ENCODE measurements around the gene KIF25. TPM values are rescaled to one million over a fixed set of nuclear protein-coding genes. Genes with fewer than 3 reads are reported as not detected.
"Not testable (repeated sequence)": the region's sequence is repeated elsewhere in the genome, so short reads cannot be mapped to it uniquely, and the experiment has no call there.

Gene KIF25
- total RNA-seq, 3 donors from 2014 or later, result 0.66 TPM; not detected in 2

GRCh38 chr6:168073937-168074730 is 76.7 kb downstream of the KIF25 start:
- H3K36me3 ChIP-seq, result no peaks in the 10 kb centered on the region

GRCh38 chr6:168075216-168075615 is 77.7 kb downstream of the KIF25 start:
- H3K27me3 ChIP-seq, result no peaks in the 10 kb centered on the region
- H3K36me3 ChIP-seq, result no peaks in the 10 kb centered on the region
- H3K4me1 ChIP-seq, result no peaks in the 10 kb centered on the region
- no peaks in the 10 kb centered on the region for H3K9me3 ChIP-seq
- intact Hi-C loops (cut with DNase I; ENCODE audit: low total_unique reads), result loop anchor here (5.0 kb wide), 1 partner anchor 1127 kb away; no protein-coding TSS in a partner anchor
- H3K27ac ChIP-seq, result no peak overlapping the region
- no peak for DNase-seq (ENCODE audit: low spot score in 2 of 2)
- TF ChIP-seq POLR2AphosphoS5 (IDR thresholded peaks at IDR 0.05) (no peak), POLR2A (IDR thresholded peaks at IDR 0.05) (no peak)
- H3K4me3 ChIP-seq, result no peak overlapping the region

More at GRCh38 chr6:168073937-168074730, 76.7 kb downstream of the KIF25 start:
- no peak overlapping the region for H3K27ac ChIP-seq
- DNase-seq (ENCODE audit: low spot score in 2 of 2), result no peak
- TF ChIP-seq POLR2A (IDR thresholded peaks at IDR 0.05), result no peak
- TF ChIP-seq CTCF (IDR thresholded peaks at IDR 0.05), result no peak
- no peak for TF ChIP-seq POLR2AphosphoS5 (IDR thresholded peaks at IDR 0.05)
- H3K4me3 ChIP-seq, result no peak overlapping the region
- no peaks in the 10 kb centered on the region for H3K9me3 ChIP-seq
- H3K4me1 ChIP-seq, result no peaks in the 10 kb centered on the region
- H3K27me3 ChIP-seq, result no peaks in the 10 kb centered on the region
- intact Hi-C loops (cut with DNase I; ENCODE audit: low total_unique reads), result no loop called here

GRCh38 chr6:168075787-168076202 is 78.3 kb downstream of the KIF25 start:
- no peak for DNase-seq (ENCODE audit: low spot score in 2 of 2)
- TF ChIP-seq POLR2A (IDR thresholded peaks at IDR 0.05) (no peak), POLR2AphosphoS5 (IDR thresholded peaks at IDR 0.05) (no peak), CTCF (IDR thresholded peaks at IDR 0.05) (no peak)
- Histone ChIP-seq H3K27me3 (no peaks in the 10 kb centered on the region), H3K27ac (no peak overlapping the region), H3K4me1 (no peaks in the 10 kb centered on the region), H3K36me3 (no peaks in the 10 kb centered on the region), H3K9me3 (no peaks in the 10 kb centered on the region), H3K4me3 (no peak overlapping the region)
- intact Hi-C loops (cut with DNase I; ENCODE audit: low total_unique reads), result loop anchor here (5.0 kb wide), 1 partner anchor 1127 kb away; no protein-coding TSS in a partner anchor

- H3K4me3 ChIP-seq; H3K4me1 ChIP-seq; H3K27me3 ChIP-seq; H3K9me3 ChIP-seq; H3K36me3 ChIP-seq; H3K27ac ChIP-seq; DNase-seq (ENCODE audit: low spot score in 2 of 2): not testable (repeated sequence)
- intact Hi-C loops (cut with DNase I; ENCODE audit: low total_unique reads), result loop anchor here (5.0 kb wide), 1 partner anchor 1125 kb away; no protein-coding TSS in a partner anchor
These were observed 79.9 kb downstream of the KIF25 start for GRCh38 chr6:168077401-168077800.

GRCh38 chr6:168078175-168078942 is 80.9 kb downstream of the KIF25 start:
- DNase-seq (ENCODE audit: low spot score in 2 of 2), result no peak
- Histone ChIP-seq H3K36me3 (no peaks in the 10 kb centered on the region), H3K9me3 (no peaks in the 10 kb centered on the region), H3K27ac (no peak overlapping the region), H3K27me3 (no peaks in the 10 kb centered on the region), H3K4me1 (no peaks in the 10 kb centered on the region), H3K4me3 (no peak overlapping the region)
- intact Hi-C loops (cut with DNase I; ENCODE audit: low total_unique reads), result loop anchor here (5.0 kb wide), 1 partner anchor 1124 kb away; no protein-coding TSS in a partner anchor
- TF ChIP-seq CTCF (IDR thresholded peaks at IDR 0.05) (no peak), POLR2A (IDR thresholded peaks at IDR 0.05) (no peak), POLR2AphosphoS5 (IDR thresholded peaks at IDR 0.05) (no peak)

Measured in breast epithelium (tissue), 4 donors.